Measurements from ENCODE around the gene TBCK.

The TBCK gene

GRCh38 chr4:106065018-106065417, 251.0 kb downstream of the TBCK start:
- no peak for ATAC-seq (replicated peaks)
- Mint-ChIP-seq H3K27ac (no peak overlapping the region), H3K4me1 (no peaks in the 10 kb centered on the region), H3K9me3 (peaks cover 0 to 4% of the 10 kb centered on the region in 2 donors), H3K36me3 (peaks cover 7 to 20% of the 10 kb centered on the region in 2 donors), H3K27me3 (no peaks in the 10 kb centered on the region), H3K4me3 (no peak overlapping the region)
- no peak for DNase-seq

- no peaks in the 10 kb centered on the region for H3K4me1 Mint-ChIP-seq
- no peaks in the 10 kb centered on the region for H3K9me3 Mint-ChIP-seq
- H3K36me3 Mint-ChIP-seq: peaks cover 12 to 24% of the 10 kb centered on the region in 2 donors
- no peak for DNase-seq
- no peak overlapping the region for H3K4me3 Mint-ChIP-seq
- ATAC-seq (replicated peaks): no peak
- H3K27me3 Mint-ChIP-seq: no peaks in the 10 kb centered on the region
- H3K27ac Mint-ChIP-seq: no peak overlapping the region
Observed at GRCh38 chr4:106063009-106063408, 253.0 kb downstream of the TBCK start.

GRCh38 chr4:106062452-106062875, 253.5 kb downstream of the TBCK start:
- no peaks in the 10 kb centered on the region for H3K27me3 Mint-ChIP-seq
- no peak overlapping the region for H3K27ac Mint-ChIP-seq
- H3K36me3 Mint-ChIP-seq: peaks cover 12 to 26% of the 10 kb centered on the region in 2 donors
- DNase-seq (no peak), ATAC-seq (replicated peaks) (no peak)
- no peaks in the 10 kb centered on the region for H3K4me1 Mint-ChIP-seq
- no peaks in the 10 kb centered on the region for H3K9me3 Mint-ChIP-seq
- no peak overlapping the region for H3K4me3 Mint-ChIP-seq

- no peak for DNase-seq
- Mint-ChIP-seq H3K27me3 (no peaks in the 10 kb centered on the region), H3K36me3 (peaks cover 14 to 31% of the 10 kb centered on the region in 2 donors), H3K9me3 (no peaks in the 10 kb centered on the region), H3K27ac (no peak overlapping the region), H3K4me3 (no peak overlapping the region), H3K4me1 (no peaks in the 10 kb centered on the region)
- no peak for ATAC-seq (replicated peaks)
Observed at GRCh38 chr4:106058921-106059320, 257.1 kb downstream of the TBCK start.

DNA sequence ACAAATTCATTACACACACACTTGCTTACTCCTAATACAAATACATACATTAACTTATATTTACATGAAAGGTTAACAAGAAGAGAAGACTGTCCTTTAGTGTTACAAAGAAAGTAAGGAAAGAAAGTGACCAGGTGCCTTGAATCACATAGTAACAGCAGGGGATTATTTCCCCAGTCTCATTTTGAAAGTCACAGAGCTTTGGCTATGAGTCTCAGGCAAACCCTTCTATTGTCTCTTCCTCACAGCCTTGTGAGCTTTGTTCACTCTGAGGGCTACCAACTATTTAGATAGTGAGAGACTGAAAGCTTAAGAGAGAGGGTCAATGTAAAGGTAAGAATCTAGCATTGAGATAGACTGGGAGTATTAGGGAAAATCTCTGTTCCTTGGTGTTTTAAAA, 259.1 kb downstream of the TBCK start:
- peaks cover 14 to 23% of the 10 kb centered on the region in 2 donors for H3K36me3 Mint-ChIP-seq
- H3K27ac Mint-ChIP-seq: no peak overlapping the region
- H3K4me3 Mint-ChIP-seq: no peak overlapping the region
- no peaks in the 10 kb centered on the region for H3K27me3 Mint-ChIP-seq
- ATAC-seq (replicated peaks) (no peak), DNase-seq (no peak)
- no peaks in the 10 kb centered on the region for H3K4me1 Mint-ChIP-seq
- no peaks in the 10 kb centered on the region for H3K9me3 Mint-ChIP-seq

DNA sequence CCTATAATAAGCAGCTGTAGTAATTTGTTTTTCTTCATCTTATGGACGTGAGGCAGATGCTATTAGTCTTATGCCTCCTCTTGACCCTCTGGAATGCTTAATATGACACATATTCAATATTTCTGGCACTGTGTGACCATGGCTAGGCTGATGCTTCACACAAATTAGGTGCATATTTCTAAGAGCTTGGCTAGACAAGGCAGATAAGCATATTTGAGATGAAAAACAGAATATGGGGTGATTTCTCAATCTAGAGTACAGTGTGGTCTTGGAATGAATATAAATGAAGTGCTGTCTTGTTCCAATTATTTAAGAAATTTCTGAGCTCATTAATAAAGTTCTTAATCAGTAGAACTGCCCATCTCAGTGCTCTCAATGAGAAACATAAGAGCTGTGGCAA, 264.5 kb downstream of the TBCK start:
- H3K4me3 Mint-ChIP-seq: no peak overlapping the region
- no peaks in the 10 kb centered on the region for H3K4me1 Mint-ChIP-seq
- H3K9me3 Mint-ChIP-seq: no peaks in the 10 kb centered on the region
- H3K27ac Mint-ChIP-seq: no peak overlapping the region
- peaks cover 2 to 7% of the 10 kb centered on the region in 2 donors for H3K36me3 Mint-ChIP-seq
- H3K27me3 Mint-ChIP-seq: no peaks in the 10 kb centered on the region
- DNase-seq: no peak
- no peak for ATAC-seq (replicated peaks)

GRCh38 chr4:106049490-106049889, 266.5 kb downstream of the TBCK start:
- DNase-seq (no peak), ATAC-seq (replicated peaks) (no peak)
- H3K27me3 Mint-ChIP-seq: no peaks in the 10 kb centered on the region
- H3K27ac Mint-ChIP-seq: no peak overlapping the region
- peaks cover 5 to 13% of the 10 kb centered on the region in 2 donors for H3K36me3 Mint-ChIP-seq
- no peaks in the 10 kb centered on the region for H3K9me3 Mint-ChIP-seq
- no peaks in the 10 kb centered on the region for H3K4me1 Mint-ChIP-seq
- H3K4me3 Mint-ChIP-seq: no peak overlapping the region

DNA sequence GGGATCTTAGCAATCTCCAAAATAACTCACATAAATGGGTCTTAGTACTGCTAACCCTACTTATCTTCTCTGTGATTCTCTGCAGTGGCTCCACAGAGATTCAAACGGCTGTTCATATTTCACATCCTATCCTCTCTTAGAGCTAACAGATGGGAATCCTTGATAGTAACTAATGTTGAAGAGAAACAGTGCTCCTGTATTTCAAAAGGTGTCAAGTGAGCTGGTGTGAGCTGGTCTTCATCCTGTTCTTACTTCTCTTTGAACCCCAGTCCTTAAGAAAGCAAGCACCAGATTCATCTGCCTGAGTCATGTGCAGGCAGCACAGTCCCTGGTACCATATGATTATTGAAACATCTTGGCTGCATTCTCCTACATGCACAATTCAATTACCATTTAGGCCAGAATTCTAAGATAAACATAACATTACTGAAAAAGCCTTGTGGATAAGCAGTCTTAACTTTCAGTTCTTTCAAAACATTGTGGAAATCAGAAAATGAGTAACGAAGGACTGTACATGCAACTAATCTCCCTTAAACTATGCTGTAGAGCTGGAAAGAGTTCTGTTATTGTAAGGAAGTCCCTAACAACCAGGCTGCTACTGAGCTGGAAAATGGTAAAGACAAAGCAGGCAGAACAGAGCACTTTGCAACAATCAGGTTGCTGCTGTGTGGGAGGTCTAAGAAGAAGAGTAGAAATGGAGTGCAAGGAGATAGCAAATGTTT, 267.6 kb downstream of the TBCK start:
- no peak for ATAC-seq (replicated peaks)

DNA sequence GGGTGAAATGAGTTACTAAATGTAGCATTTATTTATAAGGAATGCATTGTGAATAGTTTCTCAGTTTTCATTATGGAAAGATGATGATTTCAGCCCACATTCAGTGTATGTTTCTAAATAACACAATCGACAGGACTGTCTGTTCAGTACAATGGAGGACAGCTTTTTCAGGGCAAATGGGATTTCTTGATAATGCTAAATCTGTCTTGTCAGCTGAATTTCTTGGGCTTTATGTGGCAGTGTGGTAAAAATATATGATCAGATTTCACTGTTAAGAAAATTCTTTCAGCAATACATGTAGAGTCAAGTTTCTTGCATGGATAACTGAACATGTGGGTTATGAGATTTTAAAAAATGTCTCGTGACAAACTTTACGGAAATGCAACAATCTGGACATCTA, 269.9 kb downstream of the TBCK start:
- no peak overlapping the region for H3K27ac Mint-ChIP-seq
- no peaks in the 10 kb centered on the region for H3K9me3 Mint-ChIP-seq
- ATAC-seq (replicated peaks) (no peak), DNase-seq (no peak)
- H3K36me3 Mint-ChIP-seq: peaks cover 7 to 13% of the 10 kb centered on the region in 2 donors
- no peaks in the 10 kb centered on the region for H3K27me3 Mint-ChIP-seq
- H3K4me1 Mint-ChIP-seq: no peaks in the 10 kb centered on the region
- no peak overlapping the region for H3K4me3 Mint-ChIP-seq

More for the DNA sequence above, 267.6 kb downstream of the TBCK start:
- Mint-ChIP-seq H3K27me3 (no peaks in the 10 kb centered on the region), H3K36me3 (peaks cover 5 to 13% of the 10 kb centered on the region in 2 donors), H3K9me3 (no peaks in the 10 kb centered on the region), H3K27ac (no peak overlapping the region), H3K4me3 (no peak overlapping the region), H3K4me1 (no peaks in the 10 kb centered on the region)
- DNase-seq: no peak

DNA sequence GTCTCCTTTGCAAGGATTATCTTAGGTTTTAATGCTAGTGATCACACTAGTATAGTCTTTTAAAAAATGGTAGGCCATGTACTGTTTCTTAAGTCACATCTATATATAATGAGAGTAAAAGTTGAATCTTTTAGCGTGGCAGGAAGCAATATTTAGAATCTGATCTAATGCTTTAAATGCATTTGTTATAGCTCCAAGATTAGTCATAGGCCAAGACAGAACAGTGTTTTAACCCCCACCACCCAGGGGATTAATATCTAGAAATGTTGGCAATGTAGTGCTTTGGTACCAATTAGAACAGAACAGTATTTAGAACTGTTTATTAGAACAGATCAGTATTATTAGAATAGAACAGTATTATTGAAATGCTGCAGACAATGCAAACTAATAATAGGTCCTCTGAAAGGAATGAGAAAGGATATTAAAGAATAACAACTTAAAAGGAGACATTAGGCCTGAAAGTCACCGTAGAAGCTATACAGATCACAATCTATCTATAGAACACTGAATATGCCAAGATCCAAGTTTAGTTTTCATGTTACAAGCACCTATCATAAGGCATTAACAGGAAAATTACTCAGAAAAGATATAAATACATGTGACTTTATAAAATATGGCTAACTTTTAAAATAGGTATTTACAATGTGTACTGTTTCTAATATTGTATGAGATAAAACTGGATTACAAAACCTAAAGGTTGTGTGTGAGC, 274.6 kb downstream of the TBCK start:
- Mint-ChIP-seq H3K4me3 (no peak overlapping the region), H3K27me3 (no peaks in the 10 kb centered on the region), H3K36me3 (peaks cover 7 to 9% of the 10 kb centered on the region in 2 donors), H3K4me1 (no peaks in the 10 kb centered on the region), H3K9me3 (no peaks in the 10 kb centered on the region), H3K27ac (no peak overlapping the region)
- DNase-seq: no peak
- ATAC-seq (replicated peaks): no peak

- H3K9me3 Mint-ChIP-seq: no peaks in the 10 kb centered on the region
- no peak overlapping the region for H3K27ac Mint-ChIP-seq
- no peaks in the 10 kb centered on the region for H3K27me3 Mint-ChIP-seq
- DNase-seq: no peak
- H3K36me3 Mint-ChIP-seq: peaks cover 0 to 3% of the 10 kb centered on the region in 2 donors
- ATAC-seq (replicated peaks): no peak
- no peaks in the 10 kb centered on the region for H3K4me1 Mint-ChIP-seq
- H3K4me3 Mint-ChIP-seq: no peak overlapping the region
Observed at GRCh38 chr4:106039796-106040195, 276.2 kb downstream of the TBCK start.

- no peak for ATAC-seq (replicated peaks)
- Mint-ChIP-seq H3K9me3 (no peaks in the 10 kb centered on the region), H3K4me3 (no peak overlapping the region), H3K4me1 (no peaks in the 10 kb centered on the region), H3K27me3 (no peaks in the 10 kb centered on the region), H3K27ac (no peak overlapping the region), H3K36me3 (peaks cover 0 to 3% of the 10 kb centered on the region in 2 donors)
- DNase-seq: no peak
Observed at GRCh38 chr4:106038908-106039307, 277.1 kb downstream of the TBCK start.

DNA sequence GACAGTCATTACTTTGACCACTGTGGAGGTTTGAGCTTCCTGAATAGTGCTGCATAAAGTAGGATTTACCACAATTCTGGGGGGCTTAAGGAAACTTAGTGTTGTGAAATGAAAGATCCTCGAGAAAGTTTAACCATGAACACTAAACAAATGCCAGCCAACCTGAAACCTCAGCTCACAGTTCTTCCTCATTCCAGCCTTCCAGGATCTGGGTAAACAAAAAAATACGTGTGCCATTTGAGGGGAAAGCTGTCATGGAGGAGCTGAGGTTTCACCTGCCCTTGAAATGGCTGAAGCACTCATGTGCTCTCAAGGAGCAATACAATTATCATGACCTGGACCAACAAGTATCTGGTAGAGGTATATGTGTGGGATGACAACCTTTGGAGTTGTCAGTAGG, 278.0 kb downstream of the TBCK start:
- H3K4me1 Mint-ChIP-seq: no peaks in the 10 kb centered on the region
- no peak overlapping the region for H3K27ac Mint-ChIP-seq
- H3K27me3 Mint-ChIP-seq: no peaks in the 10 kb centered on the region
- DNase-seq (no peak), ATAC-seq (replicated peaks) (no peak)
- peaks cover 0 to 3% of the 10 kb centered on the region in 2 donors for H3K36me3 Mint-ChIP-seq
- H3K9me3 Mint-ChIP-seq: no peaks in the 10 kb centered on the region
- no peak overlapping the region for H3K4me3 Mint-ChIP-seq

GRCh38 chr4:106036848-106037247, 279.2 kb downstream of the TBCK start:
- Mint-ChIP-seq H3K4me1 (no peaks in the 10 kb centered on the region), H3K27me3 (no peaks in the 10 kb centered on the region)
- DNase-seq: no peak

GRCh38 chr4:106036334-106036733, 279.7 kb downstream of the TBCK start:
- no peak overlapping the region for H3K27ac Mint-ChIP-seq
- H3K27me3 Mint-ChIP-seq: no peaks in the 10 kb centered on the region
- H3K36me3 Mint-ChIP-seq: peaks cover 0 to 13% of the 10 kb centered on the region in 2 donors
- H3K4me3 Mint-ChIP-seq: no peak overlapping the region
- no peak for DNase-seq
- peaks cover 9 to 15% of the 10 kb centered on the region in 2 donors for H3K9me3 Mint-ChIP-seq
- no peaks in the 10 kb centered on the region for H3K4me1 Mint-ChIP-seq
- ATAC-seq (replicated peaks): no peak

More at GRCh38 chr4:106036848-106037247, 279.2 kb downstream of the TBCK start:
- no peak for ATAC-seq (replicated peaks)
- H3K36me3 Mint-ChIP-seq: peaks cover 0 to 9% of the 10 kb centered on the region in 2 donors
- H3K4me3 Mint-ChIP-seq: no peak overlapping the region
- peaks cover 5 to 9% of the 10 kb centered on the region in 2 donors for H3K9me3 Mint-ChIP-seq
- H3K27ac Mint-ChIP-seq: no peak overlapping the region
